ENCODE data around the gene SOWAHB.
"Not testable (repeated sequence)": the region's sequence is repeated elsewhere in the genome, so short reads cannot be mapped to it uniquely, and the experiment has no call there.

Gene SOWAHB

DNA sequence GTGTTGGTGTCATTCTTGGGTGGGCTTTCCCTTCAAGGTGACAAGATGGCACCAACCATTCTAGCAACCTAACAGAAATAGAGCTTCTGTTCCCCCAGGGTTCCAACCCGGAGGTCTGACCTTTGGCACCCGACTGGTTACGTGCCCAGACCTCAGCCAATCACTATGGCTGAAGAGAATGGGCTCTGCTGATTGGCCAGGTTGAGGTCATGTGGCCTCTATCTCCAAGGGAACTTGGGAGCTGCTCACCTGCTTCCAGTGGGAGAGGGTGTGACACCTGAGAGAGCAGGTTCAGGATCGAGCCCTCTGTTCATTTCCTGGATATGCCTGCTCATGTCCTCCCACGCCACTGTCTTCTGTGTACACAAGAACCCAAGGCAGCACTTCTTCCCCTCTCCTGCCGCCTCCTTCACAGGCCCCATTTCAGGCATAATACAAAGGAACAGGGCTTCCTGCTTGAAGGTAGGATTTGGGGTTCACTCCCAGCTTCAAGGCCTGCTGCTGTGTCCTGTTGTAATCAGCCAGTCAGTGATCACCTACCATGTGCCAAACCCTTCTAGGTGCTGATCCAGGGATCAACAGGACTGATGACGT lies 11.0 kb downstream of the SOWAHB start:
- in situ Hi-C loops (cut with HindIII; ENCODE audit: low sequenced_read_pairs), result no loop called here

DNA sequence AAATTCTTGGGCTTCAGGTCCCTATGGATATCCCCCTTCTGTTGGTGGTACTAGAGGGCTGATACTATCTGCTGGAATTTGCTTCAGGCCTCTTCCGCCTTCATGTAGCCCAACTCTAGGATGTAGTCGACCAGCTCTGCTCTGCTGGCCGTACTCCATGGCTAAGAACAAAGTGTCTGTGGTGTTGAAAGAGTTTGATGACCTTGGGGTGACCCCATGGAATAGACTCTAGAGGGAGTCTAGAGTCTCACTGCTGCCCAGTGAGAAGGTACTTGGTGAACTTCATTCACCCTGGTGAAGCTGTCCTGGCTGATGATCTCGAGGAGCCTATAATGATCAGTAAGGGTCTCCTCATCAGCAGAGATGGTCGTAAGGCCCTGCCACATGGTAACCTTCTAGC lies 11.7 kb downstream of the SOWAHB start:
- no peak for TF ChIP-seq CTCF (IDR thresholded peaks at IDR 0.05; ENCODE audit: low read depth, low read length)
- DNase-seq (ENCODE audit: low read depth, low spot score), result no peak
- H3K4me3 ChIP-seq (ENCODE audit: low read depth, low read length), result no peak overlapping the region
- in situ Hi-C loops (cut with HindIII; ENCODE audit: low sequenced_read_pairs), result no loop called here

More for the DNA sequence above, 11.0 kb downstream of the SOWAHB start:
- TF ChIP-seq CTCF (IDR thresholded peaks at IDR 0.05; ENCODE audit: low read depth, low read length), result no peak
- no peak overlapping the region for H3K4me3 ChIP-seq (ENCODE audit: low read depth, low read length)
- no peak for DNase-seq (ENCODE audit: low read depth, low spot score)

GRCh38 chr4:76883147-76883546 lies 14.8 kb downstream of the SOWAHB start:
- H3K4me3 ChIP-seq (ENCODE audit: low read depth, low read length), result no peak overlapping the region
- peak; percentile 50 for DNase-seq (ENCODE audit: low read depth, low spot score)

DNA sequence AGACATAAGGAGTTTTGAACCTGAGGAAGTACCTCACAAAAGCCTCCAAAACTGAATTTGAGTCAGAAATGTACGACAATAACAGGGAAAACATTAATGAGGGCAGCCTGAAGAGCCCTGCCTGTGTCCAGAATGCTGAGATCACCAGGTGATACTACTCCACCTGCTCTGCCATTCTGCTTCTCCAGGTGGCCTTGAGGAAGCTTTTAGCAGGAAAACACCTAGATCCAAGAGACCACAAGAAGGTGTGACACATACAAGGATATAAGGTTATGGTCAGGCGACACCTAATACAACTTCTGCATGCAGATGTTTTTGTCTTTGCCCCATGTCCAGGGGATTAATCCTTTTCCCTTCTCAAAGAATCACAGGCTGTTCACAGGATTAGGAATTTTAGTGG lies 15.3 kb downstream of the SOWAHB start:
- TF ChIP-seq CTCF (IDR thresholded peaks at IDR 0.05; ENCODE audit: low read depth, low read length), result no peak
- DNase-seq (ENCODE audit: low read depth, low spot score), result no peak
- in situ Hi-C loops (cut with HindIII; ENCODE audit: low sequenced_read_pairs), result no loop called here
- H3K4me3 ChIP-seq (ENCODE audit: low read depth, low read length), result no peak overlapping the region

More at GRCh38 chr4:76883147-76883546, 14.8 kb downstream of the SOWAHB start:
- no peak for TF ChIP-seq CTCF (IDR thresholded peaks at IDR 0.05; ENCODE audit: low read depth, low read length)
- in situ Hi-C loops (cut with HindIII; ENCODE audit: low sequenced_read_pairs), result no loop called here

- DNase-seq (ENCODE audit: low read depth, low spot score), result no peak
- no peak for TF ChIP-seq CTCF (IDR thresholded peaks at IDR 0.05; ENCODE audit: low read depth, low read length)
- no peak overlapping the region for H3K4me3 ChIP-seq (ENCODE audit: low read depth, low read length)
- in situ Hi-C loops (cut with HindIII; ENCODE audit: low sequenced_read_pairs), result no loop called here
Observed at GRCh38 chr4:76881375-76881774, 16.6 kb downstream of the SOWAHB start.

GRCh38 chr4:76879731-76880364 lies 18.1 kb downstream of the SOWAHB start:
- no peak for TF ChIP-seq CTCF (IDR thresholded peaks at IDR 0.05; ENCODE audit: low read depth, low read length)
- H3K4me3 ChIP-seq (ENCODE audit: low read depth, low read length), result no peak overlapping the region
- no peak for DNase-seq (ENCODE audit: low read depth, low spot score)
- in situ Hi-C loops (cut with HindIII; ENCODE audit: low sequenced_read_pairs), result no loop called here

DNA sequence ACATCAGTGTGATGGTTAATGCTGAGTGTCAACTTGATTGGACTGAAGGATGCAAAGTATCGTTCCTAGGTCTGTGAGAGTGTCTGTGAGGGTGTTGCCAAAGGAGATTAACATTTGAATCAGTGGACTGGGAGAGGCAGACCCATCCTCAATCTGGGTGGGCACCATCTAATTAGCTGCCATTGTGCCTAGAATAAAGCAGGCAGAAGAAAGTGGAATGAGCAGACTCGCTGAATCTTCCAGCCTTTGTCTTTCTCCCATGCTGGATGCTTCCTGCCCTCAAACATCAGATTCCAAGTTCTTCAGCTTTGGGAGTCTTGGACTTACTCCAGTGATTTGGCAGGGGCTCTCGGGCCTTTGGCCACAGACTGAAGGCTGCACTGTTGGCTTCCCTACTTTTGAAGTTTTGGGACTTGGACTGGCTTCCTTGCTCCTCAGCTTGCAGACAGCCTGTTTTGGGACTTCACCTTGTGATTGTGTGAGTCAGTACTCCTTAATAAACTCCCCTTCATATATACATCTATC lies 19.2 kb downstream of the SOWAHB start:
- in situ Hi-C loops (cut with HindIII; ENCODE audit: low sequenced_read_pairs); DNase-seq (ENCODE audit: low read depth, low spot score); H3K4me3 ChIP-seq (ENCODE audit: low read depth, low read length): not testable (repeated sequence)

All from astrocyte of the spinal cord (primary cell).